H9 (cell line): Measurements from ENCODE around the gene LPAR3. TPM values are rescaled to one million over a fixed set of nuclear protein-coding genes. Genes with fewer than 3 reads are reported as not detected.

ENCODE experiments used
- DNase-seq: peaks from one replicate; pipeline ENCODE4 v3.0.0-alpha.2; 2017
- H2AFZ ChIP-seq: one replicate; pipeline ENCODE4 v1.6.1; 2013; ENCODE audit warnings: mild to moderate bottlenecking, low read length, control low read depth, moderate library complexity
- H2AK5ac ChIP-seq: 2 replicates; pipeline ENCODE4 v1.6.1; 2013; ENCODE audit warnings: low read length, control low read depth, mixed read lengths; ENCODE audit not compliant: insufficient read length
- H2BK120ac ChIP-seq: one replicate; pipeline ENCODE4 v1.6.1; 2013; ENCODE audit warnings: low read depth, mild to moderate bottlenecking, low read length, control low read depth, inconsistent platforms; ENCODE audit not compliant: poor library complexity, severe bottlenecking
- H2BK12ac ChIP-seq: 2 replicates; pipeline ENCODE4 v1.6.1; 2013; ENCODE audit warnings: low read length, control low read depth, mixed read lengths, low read depth; ENCODE audit not compliant: insufficient read length
- H2BK15ac ChIP-seq: 2 replicates; pipeline ENCODE4 v1.6.1; 2013; ENCODE audit warnings: low read depth, low read length, control low read depth
- H2BK20ac ChIP-seq: one replicate; pipeline ENCODE4 v1.6.1; 2013; ENCODE audit warnings: low read depth, mild to moderate bottlenecking, low read length, control low read depth, inconsistent platforms; ENCODE audit not compliant: poor library complexity, severe bottlenecking
- H2BK5ac ChIP-seq: 2 replicates; pipeline ENCODE4 v1.6.1; 2013; ENCODE audit warnings: low read length, control low read depth, mixed read lengths; ENCODE audit not compliant: insufficient read length
- H3K14ac ChIP-seq: 2 replicates; pipeline ENCODE4 v1.6.1; 2013; ENCODE audit warnings: low read length, control low read depth; ENCODE audit not compliant: insufficient read depth
- H3K18ac ChIP-seq: 2 replicates; pipeline ENCODE4 v1.6.1; 2013; ENCODE audit warnings: low read depth, mild to moderate bottlenecking, mixed read lengths, low read length, control low read depth; ENCODE audit not compliant: insufficient read length
- H3K23ac ChIP-seq: 2 replicates; pipeline ENCODE4 v1.6.1; 2013; ENCODE audit warnings: low read length, control low read depth, mixed read lengths, low read depth; ENCODE audit not compliant: insufficient read length
- H3K23me2 ChIP-seq: 2 replicates; pipeline ENCODE4 v1.6.1; 2013; ENCODE audit warnings: low read depth, mild to moderate bottlenecking, mixed read lengths, low read length, control low read depth; ENCODE audit not compliant: insufficient read length, poor library complexity, severe bottlenecking
- H3K27ac ChIP-seq: 2 replicates; pipeline ENCODE4 v1.5.1; 2013; ENCODE audit warnings: low read length, control low read depth, mixed read lengths, low read depth; ENCODE audit not compliant: insufficient read length
- H3K27me3 ChIP-seq: 2 replicates; pipeline ENCODE4 v1.6.1; 2013; ENCODE audit warnings: low read length, control low read depth, inconsistent platforms; ENCODE audit not compliant: insufficient read depth
- H3K4ac ChIP-seq: 2 replicates; pipeline ENCODE4 v1.6.1; 2013; ENCODE audit warnings: low read depth, mild to moderate bottlenecking, control low read depth, inconsistent platforms, low read length, moderate library complexity
- H3K4me1 ChIP-seq: 2 replicates; pipeline ENCODE4 v1.6.1; 2013; ENCODE audit warnings: low read length, control low read depth, inconsistent platforms; ENCODE audit not compliant: insufficient read depth
- H3K4me2 ChIP-seq: 2 replicates; pipeline ENCODE4 v1.6.1; 2013; ENCODE audit warnings: low read length, control low read depth, mixed read lengths; ENCODE audit not compliant: insufficient read length, insufficient read depth
- H3K56ac ChIP-seq: 2 replicates; pipeline ENCODE4 v1.6.1; 2013; ENCODE audit warnings: low read depth, mild to moderate bottlenecking, mixed read lengths, low read length, control low read depth; ENCODE audit not compliant: insufficient read length
- H3K79me1 ChIP-seq: 2 replicates; pipeline ENCODE4 v1.6.1; 2013; ENCODE audit warnings: low read depth, mild to moderate bottlenecking, moderate library complexity, low read length, control low read depth, inconsistent platforms; ENCODE audit not compliant: insufficient read depth, poor library complexity, severe bottlenecking
- H3K79me2 ChIP-seq: 2 replicates; pipeline ENCODE4 v1.6.1; 2013; ENCODE audit warnings: low read length, control low read depth, inconsistent platforms; ENCODE audit not compliant: insufficient read depth
- H3K9ac ChIP-seq: 2 replicates; pipeline ENCODE4 v1.6.1; 2013; ENCODE audit warnings: low read length, control low read depth, mixed read lengths; ENCODE audit not compliant: insufficient read length; ENCODE audit errors: extremely low read depth
- H3K9me3 ChIP-seq: one replicate; pipeline ENCODE4 v1.6.1; 2013; ENCODE audit warnings: low read depth, low read length, inconsistent platforms; ENCODE audit not compliant: control insufficient read depth
- H3T11ph ChIP-seq: one replicate; pipeline ENCODE4 v1.6.1; 2013; ENCODE audit warnings: mild to moderate bottlenecking, low read length, control low read depth, inconsistent platforms
- H4K20me1 ChIP-seq: one replicate; pipeline ENCODE4 v1.6.1; 2013; ENCODE audit not compliant: control insufficient read depth, insufficient read length, insufficient read depth
- H4K5ac ChIP-seq: 2 replicates; pipeline ENCODE4 v1.6.1; 2013; ENCODE audit warnings: low read depth, mild to moderate bottlenecking, mixed read lengths, low read length, control low read depth; ENCODE audit not compliant: insufficient read length
- H4K8ac ChIP-seq: replicated peaks from 2 replicates; pipeline ENCODE4 v1.6.1; 2013; ENCODE audit warnings: low read length, control low read depth, mixed read lengths, low read depth; ENCODE audit not compliant: insufficient read length
- H4K91ac ChIP-seq: 2 replicates; pipeline ENCODE4 v1.6.1; 2013; ENCODE audit warnings: low read depth, mild to moderate bottlenecking, moderate library complexity, mixed read lengths, low read length, control low read depth; ENCODE audit not compliant: insufficient read length
- H3K27ac Mint-ChIP-seq, 3 experiments: 2 replicates in 2 of 3; 3 replicates in 1 of 3; pipeline ENCODE4 v1.8.0; 2020 to 2021; ENCODE audit warnings: mixed read lengths in 3 of 3, mild to moderate bottlenecking in 1 of 3, moderate library complexity in 1 of 3
- H3K27me3 Mint-ChIP-seq: 2 replicates; pipeline ENCODE4 v1.8.0; 2021; ENCODE audit warnings: low read depth, mild to moderate bottlenecking, moderate library complexity, mixed read lengths
- H3K36me3 Mint-ChIP-seq, 3 experiments: 2 replicates in 2 of 3; 3 replicates in 1 of 3; pipeline ENCODE4 v1.8.0; 2020 to 2021; ENCODE audit warnings: low read depth in 3 of 3, mixed read lengths in 3 of 3; ENCODE audit not compliant: insufficient read depth in 1 of 3
- H3K4me1 Mint-ChIP-seq, 2 experiments: 2 replicates each; pipeline ENCODE4 v1.8.0; 2020; ENCODE audit warnings: mixed read lengths in 2 of 2
- H3K4me3 Mint-ChIP-seq, 2 experiments: 2 replicates in 1 of 2; 3 replicates in 1 of 2; pipeline ENCODE4 v1.8.0; 2020 to 2021; ENCODE audit warnings: mild to moderate bottlenecking in 2 of 2, mixed read lengths in 2 of 2, moderate library complexity in 1 of 2
- H3K9me3 Mint-ChIP-seq, 2 experiments: 2 replicates in 1 of 2; 3 replicates in 1 of 2; pipeline ENCODE4 v1.8.0; 2020; ENCODE audit warnings: mild to moderate bottlenecking in 2 of 2, mixed read lengths in 2 of 2, moderate library complexity in 1 of 2
- WGBS: extraction: QIAGEN DNeasy Blood & Tissue Kit; methylation state at CpG from one replicate; pipeline ENCODE4 v1.1.7; 2013; ENCODE audit warnings: missing lambda C conversion rate, low lambda C conversion rate, mixed read lengths; ENCODE audit not compliant: insufficient read length; ENCODE audit errors: extremely low coverage; 5-methylcytosine and 5-hydroxymethylcytosine counted together
- total RNA-seq: library from RNA; stranded (reverse); gene quantifications from 2 replicates; pipeline ENCODE4 v1.2.1, GENCODE V29; 2021
- TF ChIP-seq, protein P1 (sequence below): fragments of 200-600 bp; sonication (generic); conservative IDR thresholded peaks from 3 replicates; pipeline ENCODE4 v1.8.0; 2021; ENCODE audit warnings: antibody characterized with exemption, mild to moderate bottlenecking

Gene LPAR3
- total RNA-seq, 1 experiment from 2014 or later, result 3.0 TPM

DNA sequence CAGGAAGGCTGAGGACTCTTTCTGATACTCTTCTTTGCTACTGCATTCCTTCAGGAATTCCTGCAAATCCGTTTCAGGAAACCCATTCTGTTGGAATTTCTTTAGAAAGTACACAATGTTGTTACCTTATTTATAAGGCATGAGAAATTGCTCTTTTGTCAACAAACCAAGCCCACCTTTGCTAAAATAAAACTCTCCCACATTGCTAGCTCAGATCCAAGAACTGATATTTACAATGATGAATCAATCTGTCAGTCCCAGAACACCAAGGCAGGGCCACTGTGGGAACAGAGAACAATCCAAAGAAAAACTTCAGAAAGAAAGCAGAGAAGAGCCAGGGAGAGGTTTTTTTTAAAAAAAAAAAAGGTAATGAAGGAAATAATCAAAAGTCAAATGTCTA, 36.6 kb upstream of the LPAR3 start:
- Histone ChIP-seq H3K9ac (no peak overlapping the region), H3K79me1 (no peaks in the 10 kb centered on the region), H3K79me2 (no peaks in the 10 kb centered on the region), H3T11ph (no peak overlapping the region), H3K27me3 (no peaks in the 10 kb centered on the region), H3K4me2 (no peak overlapping the region), H4K8ac (no peak overlapping the region), H2AK5ac (no peak overlapping the region), H3K23ac (no peak overlapping the region), H3K27ac (no peak overlapping the region), H2AFZ (no peak overlapping the region), H2BK20ac (no peak overlapping the region), H3K56ac (no peak overlapping the region), H2BK120ac (no peak overlapping the region), H3K4ac (no peak overlapping the region), H3K18ac (no peak overlapping the region), H3K23me2 (no peaks in the 10 kb centered on the region), H2BK15ac (no peak overlapping the region), H3K4me1 (peaks cover 3% of the 10 kb centered on the region; the same call in 1 of the 2 replicates), H2BK5ac (no peak overlapping the region), H4K91ac (no peak overlapping the region), H4K5ac (no peak overlapping the region), H3K14ac (no peak overlapping the region), H4K20me1 (no peaks in the 10 kb centered on the region), H2BK12ac (no peak overlapping the region), H3K9me3 (no peaks in the 10 kb centered on the region)
- Mint-ChIP-seq H3K4me3 (no peak overlapping the region), H3K9me3 (no peaks in the 10 kb centered on the region), H3K36me3 (no peaks in the 10 kb centered on the region), H3K4me1 (no peaks in the 10 kb centered on the region; a peak in 1 of 4 replicates), H3K27ac (peak overlapping the region in 1 of 3 experiments; percentile 16; a peak in 1 of 7 replicates), H3K27me3 (no peaks in the 10 kb centered on the region)
- DNase-seq, result no peak
- TF ChIP-seq, protein P1, sequence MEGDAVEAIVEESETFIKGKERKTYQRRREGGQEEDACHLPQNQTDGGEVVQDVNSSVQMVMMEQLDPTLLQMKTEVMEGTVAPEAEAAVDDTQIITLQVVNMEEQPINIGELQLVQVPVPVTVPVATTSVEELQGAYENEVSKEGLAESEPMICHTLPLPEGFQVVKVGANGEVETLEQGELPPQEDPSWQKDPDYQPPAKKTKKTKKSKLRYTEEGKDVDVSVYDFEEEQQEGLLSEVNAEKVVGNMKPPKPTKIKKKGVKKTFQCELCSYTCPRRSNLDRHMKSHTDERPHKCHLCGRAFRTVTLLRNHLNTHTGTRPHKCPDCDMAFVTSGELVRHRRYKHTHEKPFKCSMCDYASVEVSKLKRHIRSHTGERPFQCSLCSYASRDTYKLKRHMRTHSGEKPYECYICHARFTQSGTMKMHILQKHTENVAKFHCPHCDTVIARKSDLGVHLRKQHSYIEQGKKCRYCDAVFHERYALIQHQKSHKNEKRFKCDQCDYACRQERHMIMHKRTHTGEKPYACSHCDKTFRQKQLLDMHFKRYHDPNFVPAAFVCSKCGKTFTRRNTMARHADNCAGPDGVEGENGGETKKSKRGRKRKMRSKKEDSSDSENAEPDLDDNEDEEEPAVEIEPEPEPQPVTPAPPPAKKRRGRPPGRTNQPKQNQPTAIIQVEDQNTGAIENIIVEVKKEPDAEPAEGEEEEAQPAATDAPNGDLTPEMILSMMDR, result no peak
- no CpG with 5 or more reads among the region's 1 CpG for WGBS
